Anterior cingulate cortex (tissue), 58 donors: ENCODE results near the gene RANBP3.
"Not testable (repeated sequence)": the region's sequence is repeated elsewhere in the genome, so short reads cannot be mapped to it uniquely, and the experiment has no call there.

ENCODE experiments used
- DNase-seq, 58 donors: peaks; one replicate each; lab custom pipeline; 2025; lab: John Stamatoyannopoulos, UW

RANBP3 gene

DNA sequence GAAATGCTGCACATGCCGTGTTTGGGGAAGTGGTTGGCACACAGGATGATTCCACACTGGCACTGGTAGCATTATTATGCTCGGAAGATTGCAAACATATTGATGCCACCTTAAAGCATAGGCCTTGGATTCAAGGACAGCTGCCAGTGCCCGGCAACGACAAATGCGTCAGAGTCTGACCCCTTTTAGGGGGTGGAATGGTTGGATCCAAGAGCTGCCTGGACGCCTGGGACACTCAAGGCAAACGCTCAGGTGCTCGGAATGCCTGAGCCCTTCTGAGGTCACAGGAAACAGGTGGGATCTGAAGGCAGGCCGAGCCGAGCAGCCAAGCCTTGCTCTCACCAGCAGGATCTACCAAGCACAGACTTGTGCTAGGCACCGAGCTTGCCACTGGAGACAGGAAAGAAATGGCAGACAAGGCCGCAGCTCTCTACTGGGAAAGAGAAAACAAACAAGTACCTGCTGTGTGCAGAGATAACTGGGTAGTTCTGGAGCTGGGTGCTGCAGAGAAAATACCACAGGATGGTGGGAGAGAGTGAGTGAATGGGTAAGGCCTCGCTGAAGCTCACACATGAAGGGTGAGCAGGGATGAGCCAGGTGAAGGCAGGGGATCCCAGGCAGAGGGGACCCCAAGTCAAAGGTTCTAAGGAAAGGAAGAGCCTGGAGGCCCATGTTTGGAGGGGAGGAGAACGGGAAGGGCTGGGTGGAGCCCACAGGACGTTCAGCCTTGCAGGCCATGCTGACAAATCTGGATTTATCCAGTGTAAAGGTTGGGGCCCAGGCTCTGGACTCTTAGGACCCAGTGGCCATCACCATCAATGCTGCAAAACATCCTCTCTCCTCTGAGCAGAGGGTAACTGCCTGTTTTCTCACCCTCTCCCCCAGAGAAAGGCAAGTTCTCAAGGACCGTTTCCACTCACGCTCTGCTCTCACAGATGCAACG lies 9.2 kb downstream of the RANBP3 start:
- DNase-seq, result peak in 4 of 58 donors; percentile 8 to 52 (median 34)

DNA sequence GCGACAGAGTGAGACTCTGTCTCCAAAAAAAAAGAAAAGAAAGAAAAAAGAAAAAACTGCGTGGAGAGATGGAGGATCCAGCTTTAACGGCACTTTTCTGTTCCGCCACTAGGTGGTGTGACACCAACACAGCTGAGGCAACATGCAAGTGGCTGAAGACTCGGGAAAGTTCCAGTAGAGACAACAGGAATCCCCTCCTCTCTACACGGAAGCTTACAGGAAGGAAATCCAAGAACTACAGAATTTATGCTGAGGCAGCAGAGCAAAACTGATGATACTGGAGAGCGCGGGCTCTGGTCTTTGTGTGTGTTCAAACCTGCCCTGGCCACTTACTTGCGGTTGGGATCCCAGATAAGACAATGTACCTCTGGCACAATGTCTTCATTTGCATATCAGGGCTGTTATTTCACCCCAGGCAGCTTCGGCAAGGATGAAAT lies 9.9 kb downstream of the RANBP3 start:
- peak in 51 of 58 donors; percentile 18 to 84 (median 50) for DNase-seq

GRCh38 chr19:5967571-5967970 lies 10.4 kb downstream of the RANBP3 start:
- no peak for DNase-seq

GRCh38 chr19:5966941-5967340 lies 11.0 kb downstream of the RANBP3 start:
- DNase-seq, result no peak

DNA sequence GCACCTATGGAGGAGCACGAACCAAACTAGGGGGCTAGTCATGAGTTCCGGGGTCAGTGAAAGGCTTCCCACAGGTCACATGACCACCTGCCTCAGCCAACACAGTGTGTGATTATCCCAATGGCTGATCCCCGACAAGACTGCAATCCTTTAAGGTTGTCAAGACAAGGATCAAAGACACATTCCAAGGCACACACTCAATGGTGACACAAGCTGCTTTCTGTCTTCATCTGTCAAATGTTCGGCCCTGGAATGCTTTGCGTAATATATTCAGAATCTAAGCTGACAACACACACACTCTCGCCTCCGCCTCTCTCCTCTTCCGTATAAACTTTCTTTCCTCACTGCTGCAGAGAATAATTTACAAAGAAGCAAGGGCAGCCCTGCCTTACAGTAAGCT lies 11.7 kb downstream of the RANBP3 start:
- peak in 1 of 58 donors; percentile 11 for DNase-seq

- no peak for DNase-seq
Observed at GRCh38 chr19:5964816-5965565, 12.9 kb downstream of the RANBP3 start.

- DNase-seq, result no peak
Observed at GRCh38 chr19:5963855-5964254, 14.1 kb downstream of the RANBP3 start.

GRCh38 chr19:5963259-5963658 lies 14.7 kb downstream of the RANBP3 start:
- not testable (repeated sequence) for DNase-seq

GRCh38 chr19:5961969-5962945 lies 15.7 kb downstream of the RANBP3 start:
- peak in 17 of 58 donors; percentile 6 to 60 (median 30) for DNase-seq

DNA sequence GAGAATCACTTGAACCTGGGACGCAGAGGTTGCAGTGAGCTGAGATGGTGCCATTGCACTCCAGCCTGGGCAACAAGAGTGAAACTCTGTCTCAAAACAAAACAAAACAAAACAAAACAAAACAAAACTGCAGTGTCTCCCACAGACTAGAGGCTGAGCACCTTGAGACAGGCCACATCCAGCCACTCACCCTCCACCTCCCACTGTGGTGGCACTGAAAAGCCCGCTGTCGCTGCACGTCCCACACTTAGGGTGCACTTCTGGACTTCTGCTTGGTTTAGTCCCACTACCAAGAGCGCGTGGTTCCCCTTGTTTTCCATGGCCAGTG lies 16.3 kb downstream of the RANBP3 start:
- DNase-seq, result not testable (repeated sequence)

- peak in 9 of 58 donors; percentile 12 to 83 (median 19) for DNase-seq
Observed at GRCh38 chr19:5960005-5961001, 17.6 kb downstream of the RANBP3 start.

DNA sequence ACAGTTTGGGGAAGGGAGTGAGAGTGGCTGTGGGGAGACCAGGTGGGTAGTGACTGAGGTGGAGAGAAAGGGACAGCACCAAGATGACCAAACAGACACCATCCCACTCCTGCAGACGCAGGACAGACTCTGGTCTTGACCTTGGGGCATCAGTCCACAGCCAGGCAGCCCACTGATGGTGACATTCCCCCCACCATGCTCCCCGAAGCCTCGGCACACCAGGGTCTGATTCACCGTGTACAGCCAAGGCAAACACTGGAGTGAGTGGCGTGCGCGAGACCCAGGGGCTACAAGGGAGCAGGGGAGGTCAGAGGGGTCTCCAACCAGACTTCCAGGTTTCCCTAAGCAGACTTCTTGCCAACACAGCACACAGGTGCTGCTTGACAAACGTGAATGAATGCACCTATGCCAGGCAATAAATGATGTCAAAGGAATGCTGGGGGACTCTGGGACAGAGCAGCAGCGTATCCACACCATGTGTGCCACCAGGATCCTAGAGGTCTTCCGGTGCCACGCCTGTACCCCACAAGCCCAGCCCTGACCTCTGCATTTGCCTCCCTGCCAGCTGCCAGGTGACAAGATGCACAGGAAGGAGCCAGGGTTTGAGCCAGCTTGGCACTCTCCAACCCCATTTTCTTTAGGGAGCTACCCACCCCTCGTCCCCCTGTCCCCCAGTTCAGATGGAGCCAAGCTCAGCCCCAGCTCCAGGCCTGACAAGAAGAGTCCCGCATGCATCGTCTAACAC lies 18.5 kb downstream of the RANBP3 start:
- DNase-seq, result no peak

DNA sequence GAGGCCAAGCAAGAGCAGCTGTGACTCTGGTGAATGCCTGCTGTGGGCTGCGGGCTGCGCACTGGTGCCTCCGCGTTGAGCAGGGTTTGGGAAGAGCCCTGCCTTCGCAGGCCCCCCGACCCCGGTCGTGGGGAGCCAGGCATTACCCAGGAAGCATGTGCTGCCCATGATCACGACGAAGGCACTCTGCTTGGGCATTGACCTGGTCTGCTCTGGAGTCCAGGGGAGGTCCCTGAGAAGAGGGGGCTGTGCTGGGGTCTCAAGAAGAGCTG lies 19.2 kb downstream of the RANBP3 start:
- no peak for DNase-seq

DNA sequence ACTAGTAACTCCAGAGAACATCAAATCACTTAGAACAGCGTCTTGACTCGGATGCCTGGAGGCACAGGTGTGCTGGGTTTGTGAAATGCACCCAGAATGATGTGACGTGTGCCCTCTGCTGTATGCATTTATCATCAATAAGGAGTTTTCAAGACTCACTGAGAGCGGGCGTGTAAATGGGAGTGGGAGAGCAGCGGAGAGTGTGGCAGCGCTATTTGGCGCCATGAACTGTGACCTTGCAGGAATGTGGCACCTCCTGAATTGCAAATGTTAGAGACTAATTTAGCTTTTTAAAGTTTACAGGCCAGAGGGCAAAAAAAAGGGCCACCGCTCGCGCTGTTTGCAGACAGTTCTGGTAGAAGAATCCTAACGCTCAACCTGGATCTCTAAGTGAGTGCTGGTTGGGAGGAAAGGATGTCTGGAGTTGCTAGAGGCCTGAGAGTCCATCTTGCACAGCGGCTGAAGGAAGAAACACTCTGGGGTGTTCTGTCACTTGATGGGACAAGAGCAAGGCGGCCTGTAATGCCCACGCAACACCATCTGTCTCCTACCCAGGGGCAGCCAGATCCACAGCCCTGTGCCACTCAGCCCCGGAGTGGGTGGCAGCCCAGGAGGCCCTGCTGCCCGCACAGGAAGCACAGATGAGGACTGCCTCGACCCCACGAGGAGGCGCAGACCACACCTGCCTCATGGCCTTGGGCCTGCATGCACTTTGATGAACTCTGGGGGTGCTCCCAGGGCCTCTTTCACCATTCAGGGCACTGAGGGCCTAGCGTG lies 19.7 kb downstream of the RANBP3 start:
- DNase-seq, result no peak

DNA sequence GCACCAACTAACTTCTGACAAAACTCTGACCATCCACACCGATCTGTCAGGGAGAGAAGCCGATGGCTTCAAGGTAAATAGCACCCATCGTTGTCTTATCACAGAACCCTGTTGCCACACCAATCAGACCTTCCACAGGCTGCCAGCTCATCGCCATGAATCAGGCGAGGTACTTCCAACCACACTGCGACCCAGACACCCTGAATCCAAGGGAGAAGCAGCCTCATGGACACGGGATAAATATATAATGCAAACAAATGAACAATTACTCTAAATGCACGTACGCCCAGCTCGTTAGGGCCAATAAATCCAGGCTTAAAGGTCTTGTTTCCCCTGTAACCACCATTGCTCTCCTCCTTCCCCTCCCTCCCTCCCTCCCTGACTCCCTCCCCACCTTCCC lies 20.8 kb downstream of the RANBP3 start:
- no peak for DNase-seq

DNA sequence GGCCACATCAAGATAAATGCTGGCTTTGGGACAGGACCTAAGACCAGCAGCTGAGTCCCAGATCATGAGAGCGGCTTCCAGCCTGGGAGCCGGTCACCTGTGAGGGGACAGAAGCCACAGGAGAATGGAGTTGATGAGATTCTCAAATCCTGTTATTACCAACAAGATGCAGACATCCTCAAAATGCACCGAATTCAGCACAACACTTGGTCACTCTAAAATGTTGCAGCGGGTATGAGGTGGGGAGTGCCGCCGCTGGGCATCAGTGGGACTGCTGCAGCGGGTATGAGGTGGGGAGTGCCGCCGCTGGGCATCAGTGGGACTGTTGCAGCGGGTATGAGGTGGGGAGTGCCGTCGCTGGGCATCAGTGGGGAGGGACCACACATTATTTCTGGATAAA lies 21.2 kb downstream of the RANBP3 start:
- DNase-seq, result no peak

DNA sequence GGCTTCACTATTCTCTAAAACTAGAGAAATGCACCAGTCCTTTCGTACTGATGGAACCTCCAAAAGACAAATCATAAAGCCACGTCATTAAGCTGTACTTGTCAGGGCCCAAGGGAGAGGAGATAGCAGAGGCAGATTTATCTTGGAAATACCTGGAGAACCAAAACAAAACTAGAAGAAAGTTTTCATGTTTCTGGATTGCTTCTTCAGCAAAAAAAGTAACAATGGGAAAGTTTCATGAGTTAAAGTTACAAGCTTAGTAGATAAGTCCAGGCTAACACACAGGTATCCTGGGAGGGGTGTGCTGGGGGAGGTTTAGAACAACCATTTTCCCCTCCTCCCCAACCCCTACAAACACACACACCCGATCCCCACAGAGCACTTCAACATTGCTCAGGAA lies 21.6 kb downstream of the RANBP3 start:
- no peak for DNase-seq

GRCh38 chr19:5955636-5955935 lies 22.4 kb downstream of the RANBP3 start:
- DNase-seq, result no peak
